ENCODE measurements around the gene CELA2B. TPM values are rescaled to one million over a fixed set of nuclear protein-coding genes. Genes with fewer than 3 reads are reported as not detected.

CELA2B gene
- total and polyA plus RNA-seq, 9 donors, result 0.33 to 0.46 (median 0.36) TPM; not detected in 6

GRCh38 chr1:15443281-15443680, 32.6 kb upstream of the CELA2B start:
- Histone ChIP-seq H3K27ac (no peak overlapping the region), H3K4me3 (no peak overlapping the region), H3K9me3 (no peaks in the 10 kb centered on the region), H3K27me3 (no peaks in the 10 kb centered on the region), H3K4me1 (ENCODE audit: insufficient read depth) (no peaks in the 10 kb centered on the region), H3K36me3 (no peaks in the 10 kb centered on the region)
- no peak for DNase-seq
- TF ChIP-seq POLR2A (IDR thresholded peaks at IDR 0.05), result no peak
- no peak for TF ChIP-seq CTCF (IDR thresholded peaks at IDR 0.05)
- no peak for TF ChIP-seq EP300 (IDR thresholded peaks at IDR 0.05)
- intact Hi-C loops (cut with DNase I), result no loop called here
- 81 to 92% (median 81%) methylated on average over 5 of the region's 5 CpGs for WGBS, 3 donors

- no peaks in the 10 kb centered on the region for H3K36me3 ChIP-seq
- H3K9me3 ChIP-seq, result no peaks in the 10 kb centered on the region
- H3K4me1 ChIP-seq (ENCODE audit: insufficient read depth), result no peaks in the 10 kb centered on the region
- H3K27ac ChIP-seq, result no peak overlapping the region
- TF ChIP-seq CTCF (IDR thresholded peaks at IDR 0.05), result no peak
- no peak for TF ChIP-seq EP300 (IDR thresholded peaks at IDR 0.05)
- TF ChIP-seq POLR2A (IDR thresholded peaks at IDR 0.05), result no peak
- intact Hi-C loops (cut with DNase I), result no loop called here
- no peaks in the 10 kb centered on the region for H3K27me3 ChIP-seq
- DNase-seq, result no peak
- 54 to 59% (median 55%) methylated on average over 17 of the region's 17 CpGs for WGBS, 3 donors
- H3K4me3 ChIP-seq, result no peak overlapping the region
These were observed 31.2 kb upstream of the CELA2B start for GRCh38 chr1:15444468-15445389.

- Histone ChIP-seq H3K9me3 (no peaks in the 10 kb centered on the region), H3K4me1 (ENCODE audit: insufficient read depth) (no peaks in the 10 kb centered on the region), H3K27ac (no peak overlapping the region), H3K36me3 (no peaks in the 10 kb centered on the region), H3K4me3 (no peak overlapping the region), H3K27me3 (no peaks in the 10 kb centered on the region)
- intact Hi-C loops (cut with DNase I), result no loop called here
- DNase-seq, result no peak
- WGBS, 3 donors, result 84 to 85% (median 85%) methylated on average over 14 of the region's 14 CpGs
- no peak for TF ChIP-seq POLR2A (IDR thresholded peaks at IDR 0.05)
- TF ChIP-seq EP300 (IDR thresholded peaks at IDR 0.05), result no peak
- no peak for TF ChIP-seq CTCF (IDR thresholded peaks at IDR 0.05)
These were observed 30.3 kb upstream of the CELA2B start for GRCh38 chr1:15445390-15446122.

- TF ChIP-seq CTCF (IDR thresholded peaks at IDR 0.05), result no peak
- no peak for TF ChIP-seq EP300 (IDR thresholded peaks at IDR 0.05)
- TF ChIP-seq POLR2A (IDR thresholded peaks at IDR 0.05), result no peak
- H3K4me1 ChIP-seq (ENCODE audit: insufficient read depth), result no peaks in the 10 kb centered on the region
- WGBS, 3 donors, result 78 to 90% (median 82%) methylated on average over 4 of the region's 4 CpGs
- H3K36me3 ChIP-seq, result no peaks in the 10 kb centered on the region
- no peak for DNase-seq
- intact Hi-C loops (cut with DNase I), result no loop called here
- no peaks in the 10 kb centered on the region for H3K27me3 ChIP-seq
- H3K9me3 ChIP-seq, result no peaks in the 10 kb centered on the region
- H3K4me3 ChIP-seq, result no peak overlapping the region
- no peak overlapping the region for H3K27ac ChIP-seq
These were observed 29.7 kb upstream of the CELA2B start for GRCh38 chr1:15446212-15446611.
